ENCODE data around the gene SH2D7. TPM values are rescaled to one million over a fixed set of nuclear protein-coding genes. Genes with fewer than 3 reads are reported as not detected.

The SH2D7 gene
- total RNA-seq, 1 donor from 2014 or later = not detected

- no peak overlapping the region for H3K27ac Mint-ChIP-seq (ENCODE audit: unreplicated experiment)
Observed at GRCh38 chr15:78108300-78109084, 16.1 kb downstream of the SH2D7 start.

GRCh38 chr15:78109156-78109555 is 16.8 kb downstream of the SH2D7 start:
- TF ChIP-seq CTCF (IDR thresholded peaks at IDR 0.05) = no peak
- no peak overlapping the region for H3K27ac Mint-ChIP-seq (ENCODE audit: unreplicated experiment)
- H3K9me3 Mint-ChIP-seq (ENCODE audit: unreplicated experiment) = no peaks in the 10 kb centered on the region
- H3K4me1 Mint-ChIP-seq (ENCODE audit: unreplicated experiment) = peaks cover 16% of the 10 kb centered on the region
- H3K4me3 Mint-ChIP-seq (ENCODE audit: unreplicated experiment) = no peak overlapping the region
- no peaks in the 10 kb centered on the region for H3K36me3 Mint-ChIP-seq (ENCODE audit: unreplicated experiment)
- no peak for DNase-seq (ENCODE audit: extremely low spot score, unreplicated experiment)
- no peaks in the 10 kb centered on the region for H3K27me3 Mint-ChIP-seq (ENCODE audit: unreplicated experiment)

More at GRCh38 chr15:78108300-78109084, 16.1 kb downstream of the SH2D7 start:
- Mint-ChIP-seq H3K9me3 (ENCODE audit: unreplicated experiment) (no peaks in the 10 kb centered on the region), H3K36me3 (ENCODE audit: unreplicated experiment) (no peaks in the 10 kb centered on the region), H3K4me3 (ENCODE audit: unreplicated experiment) (no peak overlapping the region), H3K27me3 (ENCODE audit: unreplicated experiment) (no peaks in the 10 kb centered on the region), H3K4me1 (ENCODE audit: unreplicated experiment) (peaks cover 18% of the 10 kb centered on the region)
- DNase-seq (ENCODE audit: extremely low spot score, unreplicated experiment) = peak; percentile 93
- no peak for TF ChIP-seq CTCF (IDR thresholded peaks at IDR 0.05)

DNA sequence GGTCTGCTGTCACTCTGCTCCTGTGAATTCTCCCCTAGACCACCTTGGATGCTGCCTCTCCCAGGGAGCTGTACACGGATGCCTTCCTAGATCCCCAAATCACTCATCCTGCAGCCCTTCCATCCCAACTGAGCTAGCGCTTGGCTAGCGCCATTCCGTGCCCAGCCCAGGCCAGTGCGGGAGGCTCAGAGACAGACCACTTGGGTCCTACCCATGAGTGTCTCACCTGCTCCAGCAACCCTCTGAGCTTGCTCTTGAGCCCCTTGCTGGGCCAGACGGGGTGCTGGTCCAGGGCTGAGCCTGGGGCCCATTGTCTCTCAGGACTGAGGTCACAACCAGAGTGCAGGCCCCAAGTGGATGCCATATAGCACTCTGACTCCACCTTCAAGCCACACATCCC is 17.7 kb downstream of the SH2D7 start:
- no peak for DNase-seq (ENCODE audit: extremely low spot score, unreplicated experiment)
- Mint-ChIP-seq H3K27me3 (ENCODE audit: unreplicated experiment) (no peaks in the 10 kb centered on the region), H3K36me3 (ENCODE audit: unreplicated experiment) (no peaks in the 10 kb centered on the region), H3K4me1 (ENCODE audit: unreplicated experiment) (peaks cover 6% of the 10 kb centered on the region), H3K4me3 (ENCODE audit: unreplicated experiment) (no peak overlapping the region), H3K9me3 (ENCODE audit: unreplicated experiment) (no peaks in the 10 kb centered on the region), H3K27ac (ENCODE audit: unreplicated experiment) (no peak overlapping the region)
- TF ChIP-seq CTCF (IDR thresholded peaks at IDR 0.05) = no peak

DNA sequence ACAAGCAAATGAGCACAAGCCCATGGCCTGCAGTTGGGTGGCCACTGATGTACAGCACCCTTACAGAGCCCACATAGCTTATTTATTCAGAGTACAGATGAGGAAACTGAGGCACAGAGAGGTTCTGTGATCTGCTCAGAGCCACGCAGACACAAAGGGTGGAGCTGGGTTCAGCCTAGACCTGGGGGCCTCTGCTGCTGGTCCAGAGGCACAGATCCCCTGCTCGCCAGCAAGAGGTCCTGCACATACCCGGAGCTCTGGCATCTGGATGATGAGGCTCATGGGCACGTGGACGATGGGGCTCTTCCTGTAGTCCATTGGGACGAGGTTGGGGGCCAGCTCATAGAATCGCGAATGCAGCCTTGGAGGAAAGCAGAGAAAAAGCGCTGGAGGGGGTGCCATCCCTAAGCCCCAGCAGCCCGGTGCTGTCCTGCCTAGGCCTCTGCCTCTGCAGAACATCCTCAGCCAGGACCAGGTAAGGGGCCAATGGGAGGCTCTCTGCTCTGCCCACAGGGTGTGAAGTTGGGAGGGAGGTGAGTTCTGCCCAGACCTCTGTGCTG is 18.6 kb downstream of the SH2D7 start:
- Mint-ChIP-seq H3K4me1 (ENCODE audit: unreplicated experiment) (peaks cover 5% of the 10 kb centered on the region), H3K36me3 (ENCODE audit: unreplicated experiment) (no peaks in the 10 kb centered on the region), H3K9me3 (ENCODE audit: unreplicated experiment) (no peaks in the 10 kb centered on the region), H3K27me3 (ENCODE audit: unreplicated experiment) (no peaks in the 10 kb centered on the region), H3K4me3 (ENCODE audit: unreplicated experiment) (no peak overlapping the region), H3K27ac (ENCODE audit: unreplicated experiment) (no peak overlapping the region)
- no peak for DNase-seq (ENCODE audit: extremely low spot score, unreplicated experiment)
- no peak for TF ChIP-seq CTCF (IDR thresholded peaks at IDR 0.05)

DNA sequence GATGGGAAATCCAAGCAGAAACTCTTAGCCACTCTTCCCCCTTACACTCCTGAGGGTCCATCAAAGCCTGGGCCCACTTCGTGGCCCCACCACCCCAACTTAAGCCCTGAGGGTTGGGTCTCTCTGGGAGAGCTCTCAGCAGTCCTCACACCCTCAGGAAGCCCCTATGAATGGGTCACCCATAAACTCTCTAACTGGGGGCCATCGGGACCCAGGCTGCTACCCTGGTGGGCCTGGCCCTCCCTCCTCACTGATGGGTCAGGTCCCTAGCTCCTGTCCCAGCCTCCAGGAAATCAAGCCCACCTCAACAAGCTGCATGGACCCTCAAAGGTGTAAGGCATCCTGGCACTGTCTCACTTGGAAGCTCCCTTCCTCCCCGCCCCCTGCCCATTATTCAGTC is 19.4 kb downstream of the SH2D7 start:
- no peak overlapping the region for H3K4me3 Mint-ChIP-seq (ENCODE audit: unreplicated experiment)
- H3K4me1 Mint-ChIP-seq (ENCODE audit: unreplicated experiment) = peaks cover 5% of the 10 kb centered on the region
- H3K27me3 Mint-ChIP-seq (ENCODE audit: unreplicated experiment) = no peaks in the 10 kb centered on the region
- no peak for DNase-seq (ENCODE audit: extremely low spot score, unreplicated experiment)
- H3K27ac Mint-ChIP-seq (ENCODE audit: unreplicated experiment) = no peak overlapping the region
- no peaks in the 10 kb centered on the region for H3K9me3 Mint-ChIP-seq (ENCODE audit: unreplicated experiment)
- H3K36me3 Mint-ChIP-seq (ENCODE audit: unreplicated experiment) = no peaks in the 10 kb centered on the region
- no peak for TF ChIP-seq CTCF (IDR thresholded peaks at IDR 0.05)

All from osteocyte (in vitro differentiated cells).